GM23338 (cell line): ENCODE results near the gene LPAR1. TPM values are rescaled to one million over a fixed set of nuclear protein-coding genes. Genes with fewer than 3 reads are reported as not detected.

Source experiments
- ATAC-seq: fragments of 200-7000 bp; cut with Tn5 transposase; 3 replicates; pipeline ENCODE4 v1.9.1; 2020
- DNase-seq: peaks from one replicate; pipeline ENCODE4 v3.0.0-alpha.2; 2015; ENCODE audit warnings: low spot score
- H2AFZ ChIP-seq: fragments of 200-600 bp; sonication (generic); 2 replicates; pipeline ENCODE4 v1.8.0; 2016; ENCODE audit warnings: antibody characterized with exemption, mild to moderate bottlenecking, moderate library complexity
- H3F3A ChIP-seq: fragments of 200-600 bp; sonication (generic); replicated peaks from 2 replicates; pipeline ENCODE4 v1.8.0; 2017; ENCODE audit warnings: antibody characterized with exemption, mixed run types, low read depth
- H3K27ac ChIP-seq: fragments of 200-600 bp; sonication (generic); 2 replicates; pipeline ENCODE4 v1.6.1; 2016; ENCODE audit warnings: low read depth
- H3K27me3 ChIP-seq: fragments of 200-600 bp; sonication (generic); 2 replicates; pipeline ENCODE4 v1.8.0; 2016; ENCODE audit warnings: mild to moderate bottlenecking, mixed run types, moderate library complexity; ENCODE audit not compliant: insufficient read depth
- H3K36me3 ChIP-seq: fragments of 200-600 bp; sonication (generic); 2 replicates; pipeline ENCODE4 v1.8.0; 2016; ENCODE audit warnings: mild to moderate bottlenecking; ENCODE audit not compliant: insufficient read depth
- H3K4me1 ChIP-seq: fragments of 200-600 bp; sonication (generic); 2 replicates; pipeline ENCODE4 v1.8.0; 2016; ENCODE audit warnings: mild to moderate bottlenecking, moderate library complexity; ENCODE audit not compliant: insufficient read depth
- H3K4me2 ChIP-seq: fragments of 200-600 bp; sonication (generic); 2 replicates; pipeline ENCODE4 v1.7.1; 2017; ENCODE audit warnings: mixed run types
- H3K4me3 ChIP-seq: fragments of 200-600 bp; sonication (generic); 2 replicates; pipeline ENCODE4 v1.6.1; 2016; ENCODE audit warnings: mixed run types
- H3K79me2 ChIP-seq: fragments of 200-600 bp; sonication (generic); replicated peaks from 2 replicates; pipeline ENCODE4 v1.8.0; 2017; ENCODE audit warnings: mild to moderate bottlenecking; ENCODE audit not compliant: insufficient read depth
- H3K9me2 ChIP-seq: fragments of 200-600 bp; sonication (generic); 2 replicates; pipeline ENCODE4 v1.8.0; 2017; ENCODE audit not compliant: insufficient read depth
- H4K20me1 ChIP-seq: fragments of 200-600 bp; sonication (generic); replicated peaks from 2 replicates; pipeline ENCODE4 v1.8.0; 2017; ENCODE audit warnings: mild to moderate bottlenecking; ENCODE audit not compliant: insufficient read depth
- H3K27ac Mint-ChIP-seq: 2 replicates; pipeline ENCODE4 v1.8.0; 2020; ENCODE audit warnings: inconsistent platforms, mild to moderate bottlenecking, moderate library complexity, mixed read lengths
- H3K27me3 Mint-ChIP-seq: 3 replicates; pipeline ENCODE4 v1.8.0; 2022; ENCODE audit warnings: low read depth, mild to moderate bottlenecking, moderate library complexity, mixed read lengths, inconsistent platforms; ENCODE audit not compliant: insufficient read depth, poor library complexity
- H3K36me3 Mint-ChIP-seq: 3 replicates; pipeline ENCODE4 v1.8.0; 2021; ENCODE audit warnings: low read depth, mild to moderate bottlenecking, inconsistent platforms, moderate library complexity, mixed read lengths
- H3K4me1 Mint-ChIP-seq: 3 replicates; pipeline ENCODE4 v1.8.0; 2020; ENCODE audit warnings: mild to moderate bottlenecking, inconsistent platforms, mixed read lengths
- H3K4me3 Mint-ChIP-seq: 3 replicates; pipeline ENCODE4 v1.8.0; 2021; ENCODE audit warnings: moderate library complexity, mild to moderate bottlenecking, inconsistent platforms, mixed read lengths
- H3K9me3 Mint-ChIP-seq: 3 replicates; pipeline ENCODE4 v1.8.0; 2020; ENCODE audit warnings: moderate library complexity, mild to moderate bottlenecking, inconsistent platforms, mixed read lengths
- CREB1 ChIP-seq: fragments of 250-450 bp; sonication (Bioruptor Pico); IDR thresholded peaks from 2 replicates; pipeline ENCODE4 v1.5.0; 2020; ENCODE audit warnings: low read depth, mild to moderate bottlenecking, moderate library complexity
- EZH2phosphoT487 ChIP-seq: fragments of 200-600 bp; sonication (generic); IDR thresholded peaks from one replicate; pipeline ENCODE4 v1.8.1; 2018; ENCODE audit warnings: antibody characterized with exemption; ENCODE audit not compliant: unreplicated experiment
- JUNB ChIP-seq: IDR thresholded peaks from one replicate; pipeline ENCODE4 v1.6.1; 2016; ENCODE audit warnings: antibody characterized with exemption; ENCODE audit not compliant: unreplicated experiment
- NANOG ChIP-seq: IDR thresholded peaks from 2 replicates; pipeline ENCODE4 v1.6.1; 2016; ENCODE audit warnings: antibody characterized with exemption, borderline replicate concordance
- POLR2AphosphoS5 ChIP-seq: IDR thresholded peaks from 2 replicates; pipeline ENCODE4 v1.6.1; 2016; ENCODE audit warnings: antibody characterized with exemption, low read depth
- ZNF114 ChIP-seq: fragments of 250-450 bp; sonication (Bioruptor Pico); IDR thresholded peaks from 2 replicates; pipeline ENCODE4 v1.5.0; 2020; ENCODE audit warnings: mild to moderate bottlenecking, moderate library complexity
- ZNF331 ChIP-seq: fragments of 250-450 bp; sonication (Bioruptor Pico); IDR thresholded peaks from 2 replicates; pipeline ENCODE4 v1.5.0; 2020; ENCODE audit warnings: low read depth, mild to moderate bottlenecking, moderate library complexity
- polyA plus RNA-seq: library from polyadenylated mRNA; unstranded; fragments of >200 nt; fragmentation: Nextera tagmentation; extraction: Ambion mirVana; gene quantifications from 2 replicates; pipeline ENCODE4 v1.2.1, GENCODE V29; 2016
- total RNA-seq: library from RNA; depleted of rRNA; stranded (reverse); fragments of >200 nt; shearing (Covaris generic); gene quantifications from 2 replicates; pipeline ENCODE4 v1.2.3, GENCODE V29; 2014
- TF ChIP-seq, protein P1 (sequence below): IDR thresholded peaks from 2 replicates; pipeline ENCODE4 v1.6.1; 2016; ENCODE audit warnings: antibody characterized with exemption
- TF ChIP-seq, protein P2 (sequence below): IDR thresholded peaks from one replicate; pipeline ENCODE4 v1.6.1; 2018; ENCODE audit warnings: antibody characterized with exemption; ENCODE audit not compliant: unreplicated experiment

Gene LPAR1
- total and polyA plus RNA-seq, 2 experiments from 2014 or later, result 1.0 to 3.8 TPM

DNA sequence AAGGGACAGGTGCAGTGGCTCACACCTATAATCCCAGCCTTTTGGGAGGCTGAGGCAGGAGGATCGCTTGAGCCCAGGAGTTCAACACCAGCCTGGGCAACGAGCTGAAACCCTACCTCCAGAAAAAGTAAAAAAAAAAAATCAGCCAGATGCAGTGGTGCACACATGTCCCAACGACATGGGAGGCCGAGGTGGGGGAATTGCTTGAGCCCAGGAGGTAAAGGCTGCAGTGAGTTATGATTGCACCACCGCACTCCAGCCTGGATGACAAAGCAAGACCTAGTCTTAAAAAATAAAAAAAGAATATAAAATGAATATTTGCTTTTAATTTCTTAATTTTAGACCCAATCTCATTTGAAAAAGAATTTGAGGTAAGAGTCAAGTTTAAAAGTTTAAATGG lies 143.5 kb downstream of the LPAR1 start:
- Histone ChIP-seq H4K20me1 (no peaks in the 10 kb centered on the region), H2AFZ (no peak overlapping the region), H3K79me2 (no peaks in the 10 kb centered on the region), H3F3A (no peaks in the 10 kb centered on the region), H3K27ac (no peak overlapping the region), H3K36me3 (no peaks in the 10 kb centered on the region), H3K4me2 (no peak overlapping the region), H3K9me2 (no peaks in the 10 kb centered on the region), H3K27me3 (no peaks in the 10 kb centered on the region), H3K4me1 (no peaks in the 10 kb centered on the region), H3K4me3 (no peak overlapping the region)
- Mint-ChIP-seq H3K27me3 (peaks cover 3% of the 10 kb centered on the region), H3K27ac (no peak overlapping the region), H3K9me3 (peaks cover 11% of the 10 kb centered on the region), H3K4me3 (no peak overlapping the region), H3K36me3 (peaks cover 11% of the 10 kb centered on the region), H3K4me1 (no peaks in the 10 kb centered on the region; the same call in 2 of the 3 replicates)
- ATAC-seq (no peak), DNase-seq (no peak)
- TF ChIP-seq, protein P1, sequence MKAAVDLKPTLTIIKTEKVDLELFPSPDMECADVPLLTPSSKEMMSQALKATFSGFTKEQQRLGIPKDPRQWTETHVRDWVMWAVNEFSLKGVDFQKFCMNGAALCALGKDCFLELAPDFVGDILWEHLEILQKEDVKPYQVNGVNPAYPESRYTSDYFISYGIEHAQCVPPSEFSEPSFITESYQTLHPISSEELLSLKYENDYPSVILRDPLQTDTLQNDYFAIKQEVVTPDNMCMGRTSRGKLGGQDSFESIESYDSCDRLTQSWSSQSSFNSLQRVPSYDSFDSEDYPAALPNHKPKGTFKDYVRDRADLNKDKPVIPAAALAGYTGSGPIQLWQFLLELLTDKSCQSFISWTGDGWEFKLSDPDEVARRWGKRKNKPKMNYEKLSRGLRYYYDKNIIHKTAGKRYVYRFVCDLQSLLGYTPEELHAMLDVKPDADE, result no peak
- TF ChIP-seq, protein P2, sequence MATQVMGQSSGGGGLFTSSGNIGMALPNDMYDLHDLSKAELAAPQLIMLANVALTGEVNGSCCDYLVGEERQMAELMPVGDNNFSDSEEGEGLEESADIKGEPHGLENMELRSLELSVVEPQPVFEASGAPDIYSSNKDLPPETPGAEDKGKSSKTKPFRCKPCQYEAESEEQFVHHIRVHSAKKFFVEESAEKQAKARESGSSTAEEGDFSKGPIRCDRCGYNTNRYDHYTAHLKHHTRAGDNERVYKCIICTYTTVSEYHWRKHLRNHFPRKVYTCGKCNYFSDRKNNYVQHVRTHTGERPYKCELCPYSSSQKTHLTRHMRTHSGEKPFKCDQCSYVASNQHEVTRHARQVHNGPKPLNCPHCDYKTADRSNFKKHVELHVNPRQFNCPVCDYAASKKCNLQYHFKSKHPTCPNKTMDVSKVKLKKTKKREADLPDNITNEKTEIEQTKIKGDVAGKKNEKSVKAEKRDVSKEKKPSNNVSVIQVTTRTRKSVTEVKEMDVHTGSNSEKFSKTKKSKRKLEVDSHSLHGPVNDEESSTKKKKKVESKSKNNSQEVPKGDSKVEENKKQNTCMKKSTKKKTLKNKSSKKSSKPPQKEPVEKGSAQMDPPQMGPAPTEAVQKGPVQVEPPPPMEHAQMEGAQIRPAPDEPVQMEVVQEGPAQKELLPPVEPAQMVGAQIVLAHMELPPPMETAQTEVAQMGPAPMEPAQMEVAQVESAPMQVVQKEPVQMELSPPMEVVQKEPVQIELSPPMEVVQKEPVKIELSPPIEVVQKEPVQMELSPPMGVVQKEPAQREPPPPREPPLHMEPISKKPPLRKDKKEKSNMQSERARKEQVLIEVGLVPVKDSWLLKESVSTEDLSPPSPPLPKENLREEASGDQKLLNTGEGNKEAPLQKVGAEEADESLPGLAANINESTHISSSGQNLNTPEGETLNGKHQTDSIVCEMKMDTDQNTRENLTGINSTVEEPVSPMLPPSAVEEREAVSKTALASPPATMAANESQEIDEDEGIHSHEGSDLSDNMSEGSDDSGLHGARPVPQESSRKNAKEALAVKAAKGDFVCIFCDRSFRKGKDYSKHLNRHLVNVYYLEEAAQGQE, result no peak
- TF ChIP-seq NANOG, result no peak

DNA sequence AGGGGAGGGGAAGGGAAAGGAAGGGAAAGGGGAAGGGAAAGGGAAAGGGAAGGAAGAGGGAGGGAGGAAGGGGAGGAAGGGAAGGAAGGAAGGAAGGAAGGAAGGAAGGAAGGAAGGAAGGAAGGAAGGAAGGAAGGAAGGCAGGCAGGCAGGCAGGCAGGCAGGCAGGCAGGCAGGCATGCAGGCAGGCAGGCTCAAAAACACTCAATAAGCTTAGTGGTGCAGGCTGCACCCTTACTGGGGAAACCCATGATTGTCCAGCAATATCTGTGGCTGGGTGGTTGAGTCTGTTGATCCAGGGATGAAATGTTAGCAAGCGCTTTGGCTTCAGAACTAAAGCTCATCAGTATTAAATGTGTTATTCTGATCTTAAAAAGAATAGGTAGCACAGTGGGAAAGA lies 145.6 kb downstream of the LPAR1 start:
- Histone ChIP-seq H3K27ac (no peak overlapping the region), H3K9me2 (no peaks in the 10 kb centered on the region), H3K79me2 (no peaks in the 10 kb centered on the region), H3K4me2 (no peak overlapping the region), H3K4me1 (no peaks in the 10 kb centered on the region), H3K4me3 (no peak overlapping the region), H3K27me3 (no peaks in the 10 kb centered on the region), H4K20me1 (no peaks in the 10 kb centered on the region), H3F3A (no peaks in the 10 kb centered on the region), H2AFZ (no peak overlapping the region), H3K36me3 (no peaks in the 10 kb centered on the region)
- no peak for TF ChIP-seq ZNF114 (CRISPR knock-in tag)
- TF ChIP-seq NANOG, result no peak
- no peak for TF ChIP-seq EZH2phosphoT487
- Mint-ChIP-seq H3K4me3 (no peak overlapping the region), H3K9me3 (peaks cover 11% of the 10 kb centered on the region), H3K36me3 (peaks cover 11% of the 10 kb centered on the region), H3K27me3 (peaks cover 3% of the 10 kb centered on the region), H3K27ac (no peak overlapping the region), H3K4me1 (no peaks in the 10 kb centered on the region; the same call in 2 of the 3 replicates)
- DNase-seq (no peak), ATAC-seq (no peak)

DNA sequence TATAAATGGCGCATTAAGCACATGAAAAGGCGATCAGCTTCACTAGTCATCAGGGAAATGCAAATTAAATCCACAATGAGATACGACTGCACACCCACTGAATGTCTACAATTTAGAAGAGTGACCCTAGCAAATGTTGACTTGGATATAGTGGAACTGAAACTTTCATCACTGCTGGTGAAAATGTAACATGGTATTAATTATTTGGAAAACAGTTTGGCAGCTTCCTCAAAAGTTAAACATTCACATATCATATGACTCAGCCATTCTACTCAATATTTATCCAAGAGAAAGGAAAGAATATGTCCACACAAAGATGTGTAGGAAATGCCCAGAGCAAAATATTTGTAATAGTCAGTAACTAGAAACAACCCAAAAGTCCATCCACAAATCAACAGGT lies 146.5 kb downstream of the LPAR1 start:
- H3K36me3 Mint-ChIP-seq, result peaks cover 4% of the 10 kb centered on the region; the same call in 2 of the 3 replicates
- no peak overlapping the region for H3K4me3 Mint-ChIP-seq
- no peak overlapping the region for H3K4me3 ChIP-seq
- no peaks in the 10 kb centered on the region for H4K20me1 ChIP-seq
- ATAC-seq (no peak), DNase-seq (no peak)
- no peaks in the 10 kb centered on the region; the same call in 2 of the 3 replicates for H3K4me1 Mint-ChIP-seq
- H3K27ac ChIP-seq, result no peak overlapping the region
- no peaks in the 10 kb centered on the region for H3K9me2 ChIP-seq
- H2AFZ ChIP-seq, result no peak overlapping the region
- H3K4me2 ChIP-seq, result no peak overlapping the region
- no peaks in the 10 kb centered on the region for H3K36me3 ChIP-seq
- no peaks in the 10 kb centered on the region for H3K79me2 ChIP-seq
- H3K27ac Mint-ChIP-seq, result no peak overlapping the region
- H3K4me1 ChIP-seq, result no peaks in the 10 kb centered on the region
- no peaks in the 10 kb centered on the region for H3F3A ChIP-seq
- H3K27me3 ChIP-seq, result no peaks in the 10 kb centered on the region
- H3K27me3 Mint-ChIP-seq, result no peaks in the 10 kb centered on the region
- peaks cover 4% of the 10 kb centered on the region; the same call in 2 of the 3 replicates for H3K9me3 Mint-ChIP-seq
- TF ChIP-seq JUNB, result no peak
- TF ChIP-seq, protein P2, result no peak
- TF ChIP-seq, protein P1, result no peak
- no peak for TF ChIP-seq ZNF114 (CRISPR knock-in tag)
- no peak for TF ChIP-seq ZNF331 (CRISPR knock-in tag)
- TF ChIP-seq CREB1 (CRISPR knock-in tag), result no peak
- TF ChIP-seq POLR2AphosphoS5, result no peak
